GM19467 (cell line): ENCODE data around the gene DKK1.
"Not testable (repeated sequence)": the region's sequence is repeated elsewhere in the genome, so short reads cannot be mapped to it uniquely, and the experiment has no call there.

ENCODE experiments used
- ATAC-seq: cut with Tn5 transposase; IDR thresholded peaks from one replicate; pipeline ENCODE4 v1.9.1; 2021; ENCODE audit warnings: mild to moderate bottlenecking, moderate library complexity; ENCODE audit not compliant: unreplicated experiment

The DKK1 gene

DNA sequence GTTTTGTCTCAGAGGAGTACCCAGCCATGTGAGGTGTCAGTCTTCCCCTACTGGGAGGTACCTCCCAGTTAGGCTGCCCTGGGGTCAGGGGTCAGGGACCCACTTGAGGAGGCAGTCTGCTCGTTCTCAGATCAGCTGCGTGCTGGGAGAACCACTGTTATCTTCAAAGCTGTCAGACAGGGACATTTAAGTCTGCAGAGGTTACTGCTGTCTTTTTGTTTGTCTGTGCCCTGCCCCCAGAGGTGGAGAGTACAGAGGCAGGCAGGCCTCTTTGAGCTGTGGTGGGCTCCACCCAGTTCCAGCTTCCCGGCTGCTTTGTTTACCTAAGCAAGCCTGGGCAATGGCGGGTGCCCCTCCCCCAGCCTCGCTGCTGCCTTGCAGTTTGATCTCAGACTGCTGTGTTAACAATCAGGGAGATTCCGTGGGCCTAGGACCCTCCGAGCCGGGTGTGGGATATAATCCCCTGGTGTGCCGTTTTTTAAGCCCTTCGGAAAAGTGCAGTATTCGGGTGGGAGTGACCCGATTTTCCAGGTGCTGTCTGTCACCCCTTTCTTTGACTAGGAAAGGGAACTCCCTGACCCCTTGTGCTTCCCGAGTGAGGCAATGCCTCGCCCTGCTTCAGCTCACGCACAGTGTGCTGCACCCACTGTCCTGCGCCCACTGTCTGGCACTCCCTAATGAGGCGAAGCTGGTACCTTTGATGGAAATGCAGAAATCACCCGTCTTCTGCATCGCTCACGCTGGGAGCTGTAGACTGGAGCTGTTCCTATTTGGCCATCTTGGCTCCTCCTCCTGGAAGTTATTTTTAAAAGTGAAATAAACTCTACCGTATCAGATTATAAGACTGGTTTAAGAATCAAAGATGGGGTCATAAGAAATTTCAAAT lies 51.7 kb downstream of the DKK1 start:
- ATAC-seq, result not testable (repeated sequence)
